NCI-H345 treated with DMSO at 0.1 percent for 48 hours (cell line): ENCODE measurements around the gene A2M.
A peak's percentile ranks its signal among the peaks of the same experiment; 100 is the strongest.

Experiments used
- DNase-seq: peaks from one replicate; lab custom pipeline; 2025; ENCODE audit not compliant: unreplicated experiment; lab: John Stamatoyannopoulos, UW

Gene A2M

DNA sequence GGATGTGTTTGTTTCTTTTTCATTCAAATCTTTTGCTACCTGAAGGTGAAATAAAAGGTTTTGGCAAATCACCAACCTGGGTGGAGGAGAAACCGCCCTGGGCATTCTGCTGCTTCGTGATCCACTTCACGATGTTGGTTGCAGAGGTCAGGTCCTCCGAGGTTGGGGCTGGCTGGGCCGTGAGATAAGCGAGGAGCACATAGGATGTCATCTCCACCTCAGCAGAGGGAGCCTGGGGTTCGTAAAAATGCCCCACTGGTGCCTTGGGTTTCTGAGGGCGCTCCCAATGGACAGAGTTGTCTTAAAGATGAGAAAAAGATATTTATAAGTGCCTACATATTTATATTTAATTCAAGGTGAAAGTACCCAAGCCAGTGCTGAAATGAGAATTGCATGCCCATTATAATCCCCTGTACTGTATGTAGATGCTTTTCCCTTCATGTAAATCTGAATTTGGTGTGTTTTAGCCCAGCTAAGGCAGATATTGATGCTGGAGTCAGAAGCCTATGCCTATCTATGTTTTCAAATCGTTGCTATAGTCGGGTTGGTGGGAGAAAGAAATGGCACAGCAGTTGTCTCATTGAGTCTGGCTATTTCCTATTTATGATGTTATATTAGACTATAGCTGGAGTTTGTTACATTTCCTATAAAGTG is 41.1 kb downstream of the A2M start:
- no peak for DNase-seq

GRCh38 chr12:9073076-9073475 is 42.6 kb downstream of the A2M start:
- no peak for DNase-seq

- DNase-seq: no peak
Observed at GRCh38 chr12:9072481-9073038, 43.2 kb downstream of the A2M start.

- no peak for DNase-seq
Observed at GRCh38 chr12:9071969-9072368, 43.8 kb downstream of the A2M start.

DNA sequence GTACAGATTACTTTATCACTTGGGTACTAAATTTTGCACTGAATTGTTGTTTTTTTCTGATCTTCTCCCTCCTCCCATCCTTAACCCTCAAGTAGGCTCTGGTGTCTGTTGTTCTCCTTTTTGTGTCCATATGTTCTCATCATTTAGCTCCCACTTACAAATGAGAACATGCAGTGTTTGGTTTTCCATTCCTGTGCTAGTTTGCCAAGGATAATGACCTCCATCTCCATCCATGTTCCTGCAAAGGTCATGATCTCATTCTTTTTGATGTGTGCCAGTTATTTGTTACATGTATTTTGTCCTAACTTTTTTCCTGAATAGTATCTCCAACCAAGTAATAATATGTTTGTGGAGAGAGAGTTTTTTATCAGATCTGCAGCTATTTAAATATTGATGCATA is 44.2 kb downstream of the A2M start:
- DNase-seq: no peak

GRCh38 chr12:9070351-9070750 is 45.4 kb downstream of the A2M start:
- no peak for DNase-seq

GRCh38 chr12:9068600-9068999 is 47.1 kb downstream of the A2M start:
- no peak for DNase-seq

- no peak for DNase-seq
Observed at GRCh38 chr12:9068086-9068485, 47.6 kb downstream of the A2M start.

GRCh38 chr12:9066755-9067423 is 48.8 kb downstream of the A2M start:
- DNase-seq: no peak

DNA sequence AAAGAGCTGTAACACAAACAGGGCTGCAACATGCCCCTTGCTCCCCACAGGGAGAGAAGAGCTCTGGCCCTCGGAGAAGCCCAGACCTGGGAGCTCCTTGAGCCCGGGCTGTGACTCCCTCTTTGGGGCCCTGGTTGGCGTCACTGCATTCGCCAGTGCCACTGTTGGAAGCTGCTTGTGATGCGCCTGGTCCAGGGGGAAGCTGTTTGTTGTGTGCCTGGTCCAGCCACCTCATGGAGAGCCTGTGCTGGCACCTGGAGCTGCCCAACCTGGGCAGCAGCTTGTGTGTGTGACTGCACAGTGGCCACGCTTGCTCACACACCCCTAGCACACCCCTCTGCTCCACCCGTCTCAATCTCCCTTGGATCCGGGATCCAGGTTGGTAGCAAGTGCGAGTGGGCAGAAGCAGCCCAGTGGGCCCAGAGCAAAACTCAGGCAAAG is 49.5 kb downstream of the A2M start:
- no peak for DNase-seq

DNA sequence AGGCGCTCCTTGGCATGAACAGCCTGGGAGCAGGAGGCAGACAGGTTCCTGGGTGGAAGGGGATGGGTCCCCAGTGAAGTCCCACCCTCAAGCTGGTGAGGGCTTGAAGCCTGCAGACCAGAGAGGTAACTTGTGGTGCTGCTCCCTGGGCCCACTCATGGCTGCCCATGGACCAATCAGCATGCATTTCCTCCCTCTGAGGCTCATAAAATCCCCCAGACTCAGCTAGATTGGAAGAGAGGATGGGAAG is 50.2 kb downstream of the A2M start:
- no peak for DNase-seq

DNA sequence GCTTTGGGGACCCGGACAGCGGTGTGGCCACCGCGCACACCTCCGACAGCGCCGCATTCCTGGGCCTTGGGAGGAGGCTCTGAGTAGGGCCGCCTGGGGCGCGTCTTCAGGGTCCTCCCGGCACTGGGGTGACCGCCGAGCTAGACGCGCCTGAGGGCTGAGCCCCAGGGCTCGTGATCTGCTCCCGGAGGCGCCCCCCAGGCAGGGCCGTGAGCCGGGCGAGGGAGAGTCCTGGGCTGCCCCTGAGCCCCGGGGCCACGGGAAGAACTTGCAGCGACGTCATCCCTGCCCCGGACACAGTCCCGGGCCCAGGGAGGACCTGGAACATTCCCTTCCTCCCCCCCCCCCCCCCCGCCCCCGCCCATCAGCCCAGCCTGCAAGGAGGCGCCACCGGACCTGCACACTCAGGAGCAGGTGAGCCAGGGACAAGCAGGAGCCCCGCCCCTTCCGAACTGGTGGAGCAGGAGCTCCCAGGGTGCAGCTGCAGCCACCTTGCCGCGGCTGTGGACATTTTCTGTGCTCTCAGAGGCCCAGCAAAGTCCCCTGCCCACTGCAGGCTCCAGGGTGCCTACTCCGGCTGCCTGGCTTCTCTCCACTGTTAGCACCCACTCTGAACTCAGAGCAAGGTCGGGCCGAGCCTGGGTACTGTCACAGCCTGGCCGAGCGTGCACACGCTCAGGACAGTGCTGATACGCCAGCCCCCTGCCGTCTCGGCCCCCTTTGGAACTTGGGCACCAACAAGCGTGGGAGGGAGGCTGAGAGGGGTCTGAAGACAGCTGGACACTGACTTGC is 50.7 kb downstream of the A2M start:
- peak; percentile 65 for DNase-seq

DNA sequence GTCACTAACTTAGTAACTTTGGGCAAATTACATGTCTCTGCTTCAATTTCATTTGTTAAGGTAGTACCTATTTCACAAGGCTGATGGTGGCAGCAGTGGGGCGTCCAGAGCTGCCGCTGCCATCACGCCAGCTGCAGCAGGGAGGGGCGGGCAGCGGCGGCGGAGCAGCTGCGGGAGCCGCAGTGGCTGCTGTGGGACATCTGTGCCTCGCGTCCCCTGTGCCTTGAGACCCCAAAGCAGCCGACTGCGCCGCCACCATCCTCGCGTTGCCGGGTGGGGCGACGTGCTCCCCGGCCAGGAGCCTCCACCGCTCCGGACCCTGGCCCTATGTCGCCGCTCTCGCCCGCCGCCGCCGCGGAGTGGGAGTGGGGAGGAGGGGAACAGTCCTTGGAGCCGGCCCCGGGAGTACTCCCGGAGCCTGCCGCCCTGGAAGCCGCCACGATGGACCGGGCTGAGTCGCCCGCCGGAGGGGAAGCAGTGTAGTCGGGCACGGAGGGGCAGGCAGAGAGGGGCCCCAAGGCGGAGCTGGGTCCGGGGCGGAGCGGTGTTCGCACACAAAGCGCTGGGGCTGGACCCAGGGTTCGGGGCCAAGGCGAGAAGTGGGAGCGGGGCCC is 51.4 kb downstream of the A2M start:
- peak; percentile 50 for DNase-seq

DNA sequence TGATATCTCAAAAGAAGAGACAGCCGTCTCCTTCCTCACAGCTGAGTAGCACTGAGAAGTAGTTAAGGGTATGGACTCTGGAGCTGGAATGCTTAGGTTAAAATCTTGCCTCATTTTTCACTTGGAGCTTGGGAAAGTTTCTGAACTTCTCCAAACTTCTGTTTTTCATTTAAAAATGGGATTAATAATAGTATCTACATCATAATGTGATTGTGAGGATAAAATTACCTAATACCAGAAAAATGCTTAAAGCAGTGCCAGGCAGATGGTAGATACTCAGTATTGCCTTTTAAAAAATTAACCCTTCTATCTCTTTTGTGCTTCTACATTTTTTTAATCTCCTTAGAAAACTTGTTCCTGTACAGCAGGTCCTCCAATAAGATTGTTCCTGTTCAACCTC is 63.1 kb downstream of the A2M start:
- DNase-seq: no peak

DNA sequence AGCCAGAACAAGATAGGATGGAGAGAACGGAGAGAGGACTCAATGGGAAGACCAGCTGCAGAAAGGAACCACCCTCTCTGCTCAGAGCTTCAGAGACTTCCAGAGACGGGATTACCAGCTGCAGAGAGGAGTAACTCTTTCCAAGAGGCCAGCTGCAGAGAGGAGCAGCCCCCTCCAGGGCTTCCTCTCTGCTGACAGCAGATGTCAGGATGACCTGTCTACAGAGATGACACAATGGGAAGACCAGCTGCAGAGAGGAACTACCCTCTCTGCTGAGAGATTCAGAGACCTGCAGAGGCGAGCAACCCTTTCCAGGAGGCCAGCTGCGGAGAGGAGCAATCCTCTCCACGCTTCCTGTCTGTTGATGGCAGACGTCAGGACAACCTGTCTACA is 64.6 kb downstream of the A2M start:
- no peak for DNase-seq

DNA sequence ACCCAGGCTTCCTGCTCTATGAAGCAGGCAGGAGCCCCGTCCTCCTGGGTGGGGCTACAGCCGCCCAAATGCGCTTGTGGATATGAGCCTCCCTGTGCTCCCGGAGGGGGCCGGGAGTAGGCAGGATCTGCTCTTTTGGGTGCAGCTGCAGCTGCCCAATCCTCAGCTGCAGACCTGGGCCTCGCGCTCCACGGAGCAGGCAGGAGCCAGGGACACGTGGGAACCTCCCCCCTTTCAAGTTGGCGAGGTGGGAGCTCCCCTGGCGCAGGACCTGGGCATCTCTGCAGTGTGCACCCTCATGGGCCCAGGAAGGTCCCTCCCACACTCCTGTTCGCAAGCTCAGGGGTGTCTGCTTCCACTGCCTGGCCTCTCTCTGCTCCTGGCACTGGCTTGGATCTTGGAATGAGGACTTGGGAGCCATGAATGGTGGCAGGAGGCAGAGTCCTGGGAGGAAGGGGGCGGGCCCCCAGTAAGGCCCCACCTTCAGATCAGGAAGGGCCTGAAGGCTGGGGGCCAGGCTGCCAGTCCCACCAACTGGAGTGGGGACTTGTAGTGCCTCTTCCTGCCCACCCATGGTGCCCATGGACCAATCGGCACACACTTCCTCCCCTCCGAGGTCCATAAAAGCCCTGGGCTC is 65.1 kb downstream of the A2M start:
- DNase-seq: no peak

- DNase-seq: peak; percentile 20
Observed at GRCh38 chr12:9049520-9050133, 66.1 kb downstream of the A2M start.

DNA sequence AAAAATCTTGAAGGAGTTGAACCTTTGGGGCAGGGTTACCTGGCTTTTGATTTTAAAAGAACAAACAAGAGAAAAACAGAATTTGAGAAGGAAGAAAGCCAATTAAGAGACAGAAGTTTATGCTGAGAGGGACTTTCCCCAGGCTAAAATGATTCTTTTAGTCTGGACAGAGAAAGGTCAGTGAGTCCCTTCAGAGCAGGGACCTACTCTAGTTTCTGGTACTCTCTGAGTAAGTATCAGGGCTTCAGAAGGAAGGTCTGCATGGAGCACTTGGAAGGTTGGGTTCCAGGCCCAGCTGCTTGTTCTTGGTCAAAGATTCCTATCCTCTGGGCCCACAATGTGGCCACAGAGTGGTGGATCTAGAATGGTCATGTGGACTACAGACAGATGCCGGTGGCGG is 66.8 kb downstream of the A2M start:
- no peak for DNase-seq

GRCh38 chr12:9047105-9047504 is 68.6 kb downstream of the A2M start:
- no peak for DNase-seq

DNA sequence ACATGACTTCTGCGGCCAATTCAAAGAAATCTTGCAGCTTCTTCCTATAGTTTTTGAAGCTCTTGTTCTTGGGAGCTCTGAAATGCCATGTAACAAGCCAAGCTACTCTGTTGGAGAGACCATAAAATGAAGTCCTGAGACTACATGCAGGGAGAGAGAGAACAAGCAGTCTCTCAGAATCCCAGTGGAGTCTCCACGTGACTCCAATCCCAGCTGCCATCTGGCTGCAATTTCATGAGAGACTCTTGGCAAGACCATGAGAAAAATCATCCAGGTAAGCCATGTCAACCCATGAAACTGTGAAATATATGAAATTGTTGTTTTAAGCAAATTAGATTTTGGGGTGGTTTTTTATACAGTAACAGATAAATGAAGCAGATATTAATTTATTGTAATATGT is 72.0 kb downstream of the A2M start:
- no peak for DNase-seq

GRCh38 chr12:9041321-9041720 is 74.4 kb downstream of the A2M start:
- no peak for DNase-seq
